ENCODE measurements around the gene TSHZ1. TPM values are rescaled to one million over a fixed set of nuclear protein-coding genes. Genes with fewer than 3 reads are reported as not detected.

The TSHZ1 gene
- total and polyA plus RNA-seq, 7 donors: 2.0 to 10.5 (median 9.7) TPM

- peaks cover 0 to 8% of the 10 kb centered on the region in 2 donors for H3K36me3 ChIP-seq (ENCODE audit: insufficient read depth in 1 of 2, low read depth in 1 of 2)
- no peak for TF ChIP-seq CTCF (IDR thresholded peaks at IDR 0.05)
- intact Hi-C loops (cut with DNase I): loop anchor here in 1 of 2 donors (2.0 kb wide), 1 partner anchor 15 kb away; no protein-coding TSS in a partner anchor
- no peak for DNase-seq
- 3 to 22% (median 7%) methylated on average over 3 of the region's 3 CpGs for WGBS, 3 donors
- H3K9me3 ChIP-seq: no peaks in the 10 kb centered on the region
- no peak for ATAC-seq
- no peak overlapping the region for H3K4me3 ChIP-seq
- peaks cover 50% of the 10 kb centered on the region for H3K4me1 ChIP-seq
- H3K27ac ChIP-seq: no peak overlapping the region
- no peaks in the 10 kb centered on the region for H3K27me3 ChIP-seq (ENCODE audit: insufficient read depth in 3 of 3, low read length in 2 of 3)
Measured at GRCh38 chr18:75198036-75198435, 12.6 kb upstream of the TSHZ1 start.

GRCh38 chr18:75199327-75199726, 11.3 kb upstream of the TSHZ1 start:
- Histone ChIP-seq H3K27me3 (ENCODE audit: insufficient read depth in 3 of 3, low read length in 2 of 3) (no peaks in the 10 kb centered on the region), H3K27ac (peak overlapping the region; percentile 99), H3K9me3 (no peaks in the 10 kb centered on the region), H3K36me3 (ENCODE audit: insufficient read depth in 1 of 2, low read depth in 1 of 2) (peaks cover 0 to 8% of the 10 kb centered on the region in 2 donors), H3K4me3 (no peak overlapping the region), H3K4me1 (peaks cover 59% of the 10 kb centered on the region)
- DNase-seq: no peak
- intact Hi-C loops (cut with DNase I): loop anchor here in 1 of 2 donors (2.0 kb wide), 1 partner anchor 13 kb away; no protein-coding TSS in a partner anchor
- WGBS, 3 donors: 53 to 78% (median 56%) methylated on average over 4 of the region's 4 CpGs
- TF ChIP-seq CTCF (IDR thresholded peaks at IDR 0.05): no peak
- ATAC-seq: no peak

GRCh38 chr18:75200071-75200470, 10.5 kb upstream of the TSHZ1 start:
- H3K36me3 ChIP-seq (ENCODE audit: insufficient read depth in 1 of 2, low read depth in 1 of 2): peaks cover 0 to 8% of the 10 kb centered on the region in 2 donors
- intact Hi-C loops (cut with DNase I): loop anchor here in 1 of 2 donors (5.0 kb wide), 1 partner anchor 38 kb away; no protein-coding TSS in a partner anchor
- ATAC-seq (peak; percentile 64 to 78 (median 73)), DNase-seq (peak in 1 of 2 donors; percentile 76)
- no peak for TF ChIP-seq CTCF (IDR thresholded peaks at IDR 0.05)
- H3K9me3 ChIP-seq: no peaks in the 10 kb centered on the region
- WGBS, 3 donors: 39 to 80% (median 54%) methylated on average over 13 of the region's 13 CpGs
- H3K4me1 ChIP-seq: peaks cover 59% of the 10 kb centered on the region
- H3K27ac ChIP-seq: peak overlapping the region; percentile 99
- H3K4me3 ChIP-seq: peak overlapping the region; percentile 6
- no peaks in the 10 kb centered on the region for H3K27me3 ChIP-seq (ENCODE audit: insufficient read depth in 3 of 3, low read length in 2 of 3)

GRCh38 chr18:75200605-75201280, 9.9 kb upstream of the TSHZ1 start:
- no peak for ATAC-seq
- Histone ChIP-seq H3K27me3 (ENCODE audit: insufficient read depth in 3 of 3, low read length in 2 of 3) (no peaks in the 10 kb centered on the region), H3K36me3 (ENCODE audit: insufficient read depth in 1 of 2, low read depth in 1 of 2) (peaks cover 0 to 8% of the 10 kb centered on the region in 2 donors), H3K4me1 (peaks cover 60% of the 10 kb centered on the region), H3K27ac (peak overlapping the region; percentile 99), H3K4me3 (peak overlapping the region; percentile 38), H3K9me3 (no peaks in the 10 kb centered on the region)
- TF ChIP-seq CTCF (IDR thresholded peaks at IDR 0.05): no peak
- intact Hi-C loops (cut with DNase I): loop anchor here in 1 of 2 donors (5.0 kb wide), 1 partner anchor 38 kb away; no protein-coding TSS in a partner anchor
- no peak for DNase-seq
- 60 to 72% (median 64%) methylated on average over 7 of the region's 7 CpGs for WGBS, 3 donors

Measured in psoas muscle (tissue), 8 donors.